HFF-Myc (cell line): ENCODE measurements around the gene TIAM1.

ENCODE experiments used
- DNase-seq: peaks from one replicate; pipeline ENCODE4 v3.0.0-alpha.2; 2011; ENCODE audit warnings: low read depth; ENCODE audit errors: extremely low read depth
- H3K4me3 ChIP-seq: replicated peaks from 2 replicates; pipeline ENCODE4 v1.5.1; 2011; ENCODE audit warnings: low read depth, mild to moderate bottlenecking, control low read depth, low read length
- TF ChIP-seq, protein P1 (sequence below): IDR thresholded peaks from 2 replicates; pipeline ENCODE4 v1.5.1; 2012; ENCODE audit warnings: mild to moderate bottlenecking, low read depth, low read length, control low read depth; ENCODE audit errors: missing control alignments

TIAM1 gene

GRCh38 chr21:31103571-31104265 lies 240.3 kb downstream of the TIAM1 start:
- DNase-seq, result no peak
- TF ChIP-seq, protein P1, sequence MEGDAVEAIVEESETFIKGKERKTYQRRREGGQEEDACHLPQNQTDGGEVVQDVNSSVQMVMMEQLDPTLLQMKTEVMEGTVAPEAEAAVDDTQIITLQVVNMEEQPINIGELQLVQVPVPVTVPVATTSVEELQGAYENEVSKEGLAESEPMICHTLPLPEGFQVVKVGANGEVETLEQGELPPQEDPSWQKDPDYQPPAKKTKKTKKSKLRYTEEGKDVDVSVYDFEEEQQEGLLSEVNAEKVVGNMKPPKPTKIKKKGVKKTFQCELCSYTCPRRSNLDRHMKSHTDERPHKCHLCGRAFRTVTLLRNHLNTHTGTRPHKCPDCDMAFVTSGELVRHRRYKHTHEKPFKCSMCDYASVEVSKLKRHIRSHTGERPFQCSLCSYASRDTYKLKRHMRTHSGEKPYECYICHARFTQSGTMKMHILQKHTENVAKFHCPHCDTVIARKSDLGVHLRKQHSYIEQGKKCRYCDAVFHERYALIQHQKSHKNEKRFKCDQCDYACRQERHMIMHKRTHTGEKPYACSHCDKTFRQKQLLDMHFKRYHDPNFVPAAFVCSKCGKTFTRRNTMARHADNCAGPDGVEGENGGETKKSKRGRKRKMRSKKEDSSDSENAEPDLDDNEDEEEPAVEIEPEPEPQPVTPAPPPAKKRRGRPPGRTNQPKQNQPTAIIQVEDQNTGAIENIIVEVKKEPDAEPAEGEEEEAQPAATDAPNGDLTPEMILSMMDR, result no peak
- H3K4me3 ChIP-seq, result no peak overlapping the region

- TF ChIP-seq, protein P1, result no peak
- no peak for DNase-seq
- no peak overlapping the region for H3K4me3 ChIP-seq
Measured at GRCh38 chr21:31103163-31103562, 240.9 kb downstream of the TIAM1 start.

GRCh38 chr21:31099122-31099521 lies 244.9 kb downstream of the TIAM1 start:
- no peak overlapping the region for H3K4me3 ChIP-seq
- TF ChIP-seq, protein P1, result no peak
- no peak for DNase-seq

- TF ChIP-seq, protein P1, result peak; percentile 80
- H3K4me3 ChIP-seq, result no peak overlapping the region
- DNase-seq, result peak; percentile 33
Measured at GRCh38 chr21:31098576-31099005, 245.5 kb downstream of the TIAM1 start.

- no peak for DNase-seq
- TF ChIP-seq, protein P1, result no peak
- no peak overlapping the region for H3K4me3 ChIP-seq
Measured at GRCh38 chr21:31092832-31093625, 251.0 kb downstream of the TIAM1 start.

GRCh38 chr21:31090376-31090775 lies 253.7 kb downstream of the TIAM1 start:
- DNase-seq, result no peak
- TF ChIP-seq, protein P1, result no peak
- no peak overlapping the region for H3K4me3 ChIP-seq
